Measurements from ENCODE around the gene GCNT3. TPM values are rescaled to one million over a fixed set of nuclear protein-coding genes. Genes with fewer than 3 reads are reported as not detected.

The GCNT3 gene, protein sequence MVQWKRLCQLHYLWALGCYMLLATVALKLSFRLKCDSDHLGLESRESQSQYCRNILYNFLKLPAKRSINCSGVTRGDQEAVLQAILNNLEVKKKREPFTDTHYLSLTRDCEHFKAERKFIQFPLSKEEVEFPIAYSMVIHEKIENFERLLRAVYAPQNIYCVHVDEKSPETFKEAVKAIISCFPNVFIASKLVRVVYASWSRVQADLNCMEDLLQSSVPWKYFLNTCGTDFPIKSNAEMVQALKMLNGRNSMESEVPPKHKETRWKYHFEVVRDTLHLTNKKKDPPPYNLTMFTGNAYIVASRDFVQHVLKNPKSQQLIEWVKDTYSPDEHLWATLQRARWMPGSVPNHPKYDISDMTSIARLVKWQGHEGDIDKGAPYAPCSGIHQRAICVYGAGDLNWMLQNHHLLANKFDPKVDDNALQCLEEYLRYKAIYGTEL
- not detected for total RNA-seq

DNA sequence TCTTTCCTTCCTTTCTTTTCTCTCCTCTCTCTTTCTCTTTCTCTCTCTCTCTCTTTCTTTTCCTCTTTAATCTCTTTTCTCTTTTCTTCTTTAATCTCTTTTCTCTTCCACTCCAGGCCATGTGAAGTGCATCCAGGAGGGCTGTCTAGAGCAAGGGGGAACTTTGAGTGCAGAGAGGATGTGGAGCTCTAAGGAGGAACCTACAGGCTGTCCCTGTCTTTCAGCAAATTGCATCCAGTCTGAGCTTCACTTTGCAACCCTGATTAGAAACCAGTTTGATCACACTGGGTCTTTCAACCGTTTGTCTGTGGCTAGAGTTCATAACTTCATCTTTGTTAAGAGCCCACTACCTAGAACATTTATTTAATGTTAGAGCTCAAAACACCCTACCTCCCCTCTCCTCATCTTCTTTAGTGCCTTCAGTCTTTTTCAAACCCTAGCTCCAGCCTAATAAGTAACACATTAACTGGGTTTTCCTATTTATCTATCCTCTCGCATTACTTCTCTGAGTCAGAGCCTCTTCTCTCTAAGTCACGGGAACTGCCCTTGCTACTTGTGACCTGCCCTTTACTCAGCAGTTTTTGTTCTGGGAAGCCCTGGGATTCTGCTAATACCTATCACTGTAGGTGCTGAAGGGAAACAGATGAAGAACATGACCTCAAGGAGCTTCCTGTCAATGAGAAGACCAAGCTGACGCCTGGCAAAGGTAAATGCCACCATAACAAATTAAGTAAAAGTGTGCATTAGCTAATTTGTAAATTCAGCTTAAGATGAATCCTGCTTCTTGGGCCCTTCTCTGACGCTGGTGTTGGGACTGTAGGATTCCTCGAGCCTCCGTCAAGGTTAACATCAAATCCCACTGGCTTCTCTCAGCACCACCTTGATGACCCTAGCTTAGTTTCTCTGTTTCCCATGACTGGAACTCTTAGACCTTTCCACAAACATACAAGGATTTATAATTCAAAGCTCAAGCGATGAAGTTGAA, at the start of gene GCNT3:
Gene GCNT3, plus strand, starts transcription at position 508 of the 985 bp plus-strand sequence. CDS start 6,456 bp downstream, outside the sequence.

DNA sequence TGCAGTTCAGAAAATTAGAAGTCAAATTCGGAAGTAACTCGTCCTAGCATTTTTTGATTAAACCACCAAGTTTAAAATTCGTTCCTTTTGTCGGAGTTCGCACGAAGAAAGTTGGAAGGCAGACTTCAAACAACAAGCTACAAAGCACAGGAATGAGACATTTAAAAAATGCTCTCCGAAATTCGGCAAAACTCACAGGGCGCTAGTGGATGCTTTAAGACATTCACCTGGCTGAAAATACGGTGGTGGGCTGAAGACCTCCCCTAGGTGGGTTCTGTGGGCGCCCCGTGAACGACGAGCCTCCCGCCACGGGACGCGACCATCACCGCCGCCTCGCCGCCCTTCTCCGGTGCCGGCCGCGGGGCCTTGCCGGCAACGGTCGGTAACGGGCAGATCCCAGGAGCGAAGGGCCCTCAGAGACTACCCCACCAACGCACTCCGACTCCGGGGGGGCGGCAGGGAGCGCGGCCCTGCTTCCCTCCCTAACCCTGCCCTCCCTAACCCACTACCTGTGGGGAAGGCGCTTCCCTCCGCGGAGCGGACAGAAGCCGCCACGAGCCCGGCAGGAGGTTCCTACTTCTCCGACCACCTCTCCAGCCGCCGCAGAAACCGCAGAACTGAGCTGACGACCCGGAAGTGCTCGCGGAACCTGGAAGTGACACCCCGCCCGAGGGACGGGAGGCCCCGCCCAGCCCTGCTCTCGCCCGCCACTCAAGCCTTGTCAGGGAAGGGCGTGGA, 45.5 kb downstream of the GCNT3 start, which contains the start of gene GTF2A2:
Gene GTF2A2, minus strand, starts transcription at position 619 of the 738 bp plus-strand sequence. CDS start 5,238 bp downstream, outside the sequence.

Small RNAs within 50 kb of the gene (small RNA-seq; reads per million reads assigned to genes)
- gene RNA5SP396 (ENCODE audit: low replicate concordance), result not detected

Other genes starting within 250 kb of the GCNT3 start
- gene MYO1E, start 238.9 kb upstream of the GCNT3 start, total RNA-seq, result 17.2 TPM
- gene FAM81A, start 173.6 kb upstream of the GCNT3 start, total RNA-seq, result 58.2 TPM
- gene GTF2A2, start 45.7 kb downstream of the GCNT3 start, total RNA-seq, result 22.2 TPM
- 98.6 TPM for gene BNIP2, start 77.5 kb downstream of the GCNT3 start, total RNA-seq

All from parietal lobe (tissue), 2 donors.